K562 (cell line): ENCODE measurements around the gene MXD3. TPM values are rescaled to one million over a fixed set of nuclear protein-coding genes. Genes with fewer than 3 reads are reported as not detected.

ENCODE experiments used
- ATAC-seq: fragments of 200-7000 bp; cut with Tn5 transposase; 3 replicates; pipeline ENCODE4 v1.9.1; 2020; ENCODE audit warnings: moderate library complexity
- BruUV-seq: library from RNA; stranded (reverse); fragments of 400-500 nt; replicated peaks from 2 replicates; lab custom pipeline; 2021; lab: Mats Ljungman, UMichigan
- CTCF ChIA-PET: fragments of 300-600 bp; formaldehyde crosslinking; extraction: SDS; loops from one replicate; lab custom pipeline; 2021; ENCODE audit warnings: low intra/inter-chr PET ratio; lab: Yijun Ruan, JAX
- POLR2A ChIA-PET: fragments of 300-600, 350-650 bp; sonication (Branson Sonifier 250); formaldehyde crosslinking; extraction: SDS; loops from one replicate; lab custom pipeline; 2021; ENCODE audit warnings: antibody characterized with exemption, inconsistent platforms; lab: Yijun Ruan, JAX
- DNase-seq, 4 experiments: peaks; one replicate each; pipeline versions ENCODE4 v3.0.0 to v3.0.0-alpha.2; 2011 to 2018; ENCODE audit warnings: low spot score in 3 of 4, mixed read lengths in 3 of 4; ENCODE audit errors: extremely low read depth in 1 of 4
- FAIRE-seq: peaks from 2 replicates; lab custom pipeline; 2011; peaks lifted over from hg19 to GRCh38; lab: Jason Lieb, UNC
- H2AFZ ChIP-seq: 2 replicates; pipeline ENCODE4 v1.6.0; 2011; ENCODE audit warnings: low read depth, low read length, control low read depth, inconsistent platforms
- H3K27ac ChIP-seq: fragments of 200-600 bp; 3 replicates; pipeline ENCODE4 v1.8.0; 2011; ENCODE audit warnings: low read depth, mild to moderate bottlenecking, control low read depth, inconsistent platforms, low read length, moderate library complexity, mixed read lengths; ENCODE audit errors: extremely low read depth
- H3K27me3 ChIP-seq, 2 experiments: fragments of 300-600 bp in 1 of 2; 2 replicates in 1 of 2; 3 replicates in 1 of 2; pipeline versions ENCODE4 v1.6.0 to v1.8.0; 2011; ENCODE audit warnings: inconsistent platforms in 2 of 2, low read length in 2 of 2, mild to moderate bottlenecking in 1 of 2, mixed read lengths in 1 of 2, moderate library complexity in 1 of 2; ENCODE audit not compliant: control insufficient read depth in 2 of 2, insufficient read depth in 2 of 2
- H3K36me3 ChIP-seq: fragments of 300-600 bp; 3 replicates; pipeline ENCODE4 v1.8.0; 2011; ENCODE audit warnings: mild to moderate bottlenecking, low read length, inconsistent platforms; ENCODE audit not compliant: control insufficient read depth, insufficient read depth
- H3K4me1 ChIP-seq, 2 experiments: fragments of 200-600 bp in 1 of 2; replicated peaks in 1 of 2; 2 replicates in 1 of 2; 3 replicates in 1 of 2; pipeline versions ENCODE4 v1.5.1 to v1.8.0; 2011; ENCODE audit warnings: inconsistent platforms in 2 of 2, low read length in 2 of 2, mild to moderate bottlenecking in 1 of 2, mixed read lengths in 1 of 2, moderate library complexity in 1 of 2; ENCODE audit not compliant: control insufficient read depth in 2 of 2, insufficient read depth in 2 of 2
- H3K4me2 ChIP-seq: 2 replicates; pipeline ENCODE4 v1.6.1; 2011; ENCODE audit warnings: low read length, control low read depth, inconsistent platforms, mixed read lengths; ENCODE audit not compliant: insufficient read depth
- H3K4me3 ChIP-seq: fragments of 200-600 bp; sonication (generic), shearing (Covaris generic); 2 replicates; pipeline ENCODE4 v1.5.1; 2016; ENCODE audit warnings: control low read depth, inconsistent platforms
- H3K79me2 ChIP-seq: fragments of 200-600 bp; 3 replicates; pipeline ENCODE4 v1.8.0; 2011; ENCODE audit warnings: low read length, inconsistent platforms; ENCODE audit not compliant: control insufficient read depth, insufficient read depth
- H3K9ac ChIP-seq, 2 experiments: 2 replicates each; pipeline versions ENCODE4 v1.6.0 to v1.6.1; 2011; ENCODE audit warnings: low read depth in 2 of 2, low read length in 2 of 2, control low read depth in 1 of 2, inconsistent platforms in 1 of 2, mild to moderate bottlenecking in 1 of 2, mixed read lengths in 1 of 2; ENCODE audit not compliant: insufficient read depth in 1 of 2
- H3K9me1 ChIP-seq: one replicate; pipeline ENCODE4 v1.6.0; 2011; ENCODE audit warnings: inconsistent platforms, mild to moderate bottlenecking, low read length, moderate library complexity; ENCODE audit not compliant: control insufficient read depth, insufficient read depth
- H3K9me3 ChIP-seq: replicated peaks from 2 replicates; pipeline ENCODE4 v1.5.1; 2011; ENCODE audit warnings: low read depth, low read length, inconsistent platforms; ENCODE audit not compliant: control insufficient read depth, insufficient read depth
- H4K20me1 ChIP-seq: replicated peaks from 2 replicates; pipeline ENCODE4 v1.6.1; 2011; ENCODE audit warnings: low read length, inconsistent platforms, mixed read lengths; ENCODE audit not compliant: control insufficient read depth, insufficient read depth
- DIDO1 ChIP-seq: fragments of 450-650 bp; IDR thresholded peaks from 2 replicates; pipeline ENCODE4 v1.6.1; 2016; ENCODE audit warnings: low read depth, missing biosample characterization, missing genetic modification characterization
- POLR2G ChIP-seq: fragments of 200-400 bp; formaldehyde crosslinking; IDR thresholded peaks from 2 replicates; pipeline ENCODE4 v1.6.1; 2017; ENCODE audit warnings: low read depth, mild to moderate bottlenecking, antibody characterized with exemption, low read length, moderate library complexity
- SIX5 ChIP-seq, 2 experiments: IDR thresholded peaks; 2 replicates each; pipeline ENCODE4 v1.6.1; 2011; ENCODE audit warnings: low read length in 2 of 2, borderline replicate concordance in 1 of 2, low read depth in 1 of 2, mild to moderate bottlenecking in 1 of 2, moderate library complexity in 1 of 2; ENCODE audit not compliant: insufficient read depth in 1 of 2
- TCF3 ChIP-seq: sonication (generic); formaldehyde crosslinking; IDR thresholded peaks from 2 replicates; pipeline ENCODE4 v1.4.0; 2020; ENCODE audit warnings: mild to moderate bottlenecking, missing genetic modification reagents
- ZMIZ1 ChIP-seq, 2 experiments: fragments of 150-350 bp in 1 of 2; IDR thresholded peaks; 2 replicates each; pipeline ENCODE4 v1.6.1; 2012 to 2016; ENCODE audit warnings: low read depth in 2 of 2, low read length in 2 of 2, mild to moderate bottlenecking in 1 of 2, moderate library complexity in 1 of 2
- ZNF668 ChIP-seq: fragments of 250-450 bp; sonication (Bioruptor Pico); IDR thresholded peaks from 2 replicates; pipeline ENCODE4 v1.8.0; 2022; ENCODE audit warnings: mild to moderate bottlenecking, inconsistent platforms
- WGBS: fragments of 100-300 bp; shearing (Covaris generic); methylation state at CpG from one replicate; pipeline ENCODE4 v1.1.6; 2016; ENCODE audit warnings: low coverage, mixed read lengths; ENCODE audit not compliant: insufficient coverage; ENCODE audit errors: missing lambda C conversion rate; 5-methylcytosine and 5-hydroxymethylcytosine counted together
- in situ Hi-C: fragments of 300-500 bp; cut with MboI; formaldehyde crosslinking; loops from 4 replicates; pipeline ENCODE4 v1.15.0; 2018; ENCODE audit warnings: inconsistent platforms, mixed read lengths
- intact Hi-C: fragments of 100-400 bp; cut with micrococcal nuclease; formaldehyde crosslinking; loops from 2 replicates; pipeline ENCODE4 v1.14.2; 2022
- polyA plus RNA-seq, 8 experiments: library from polyadenylated mRNA; depleted of rRNA in 4 of 8; stranded (reverse) in 5 of 8; unstranded in 3 of 8; fragments of >200 nt; fragmentation: Nextera tagmentation in 2 of 8; fragmentation: Illumina TruSeq in 1 of 8; extraction: Ambion mirVana in 2 of 8; extraction: Trizol in 1 of 8; gene quantifications; 2 replicates each; pipeline versions ENCODE4 v1.2.1 to v1.2.3, GENCODE V29; 2011 to 2014; ENCODE audit warnings: inconsistent platforms in 1 of 8, missing spikeins in 1 of 8
- total RNA-seq, 7 experiments: library from RNA; depleted of rRNA in 6 of 7; stranded (reverse); fragments of >200 nt in 6 of 7; fragmentation: Illumina TruSeq in 2 of 7; extraction: Trizol in 2 of 7; gene quantifications; 2 replicates each; pipeline versions ENCODE4 v1.2.1 to v1.2.3, GENCODE V29; 2011 to 2021; ENCODE audit warnings: low replicate concordance in 1 of 7

Gene MXD3
- total and polyA plus RNA-seq, 9 of the 15 experiments (the other 6 are each of a cell fraction or from before 2014, with no cell fraction given): 0.28 to 24.8 (median 4.5) TPM

DNA sequence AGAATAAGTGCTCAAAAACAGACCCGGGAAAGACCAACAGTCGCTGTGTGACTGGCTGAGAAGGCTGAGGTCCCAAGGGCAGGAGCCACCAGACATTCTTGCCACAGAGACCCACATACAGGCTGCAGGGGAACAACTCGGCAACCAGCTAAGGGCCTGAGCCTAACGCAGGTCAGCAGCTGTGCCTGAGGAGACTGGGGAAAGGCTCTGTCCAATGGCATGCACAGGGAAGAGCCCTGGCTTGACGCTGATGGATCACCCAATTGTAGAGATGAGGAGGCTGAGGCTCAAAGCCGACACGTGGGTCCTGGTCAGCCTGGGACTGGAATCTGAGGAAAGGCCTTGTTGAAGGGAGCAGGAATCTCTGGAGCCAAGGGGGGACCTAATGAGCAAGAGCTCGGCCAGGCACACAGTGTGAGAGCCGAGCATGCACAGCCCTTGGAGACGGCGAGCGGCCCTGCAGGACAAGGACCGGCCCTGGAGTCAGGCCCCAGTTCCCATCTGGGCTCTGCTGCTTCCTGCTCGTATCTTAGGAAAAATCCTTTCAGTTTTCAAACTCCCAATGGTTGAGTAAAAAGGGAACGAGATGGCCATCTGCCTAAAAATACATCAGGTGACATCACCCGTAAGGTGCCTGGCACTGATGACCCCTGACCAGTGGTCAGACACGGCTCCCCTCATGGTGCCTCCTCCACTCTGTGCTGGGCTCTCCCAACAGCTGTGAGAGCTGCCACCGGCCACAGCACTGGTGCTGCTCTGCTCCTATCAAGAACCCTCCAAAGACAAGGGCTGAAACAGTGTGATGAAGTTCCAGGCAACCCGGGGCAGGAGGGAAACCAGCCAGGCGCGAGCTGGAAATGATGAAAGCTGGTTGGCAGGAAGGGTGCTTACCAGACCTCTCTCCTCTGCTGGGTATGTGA lies 23.3 kb upstream of the MXD3 start:
- no TSS peak for BruUV-seq
- no peak for TF ChIP-seq SIX5 (IDR thresholded peaks at IDR 0.05; ENCODE audit: borderline replicate concordance in 1 of 2, insufficient read depth in 1 of 2, low read depth in 1 of 2, low read length in 2 of 2)
- TF ChIP-seq POLR2G: 0 out of 2 replicates have a peak, but pooled peaks have one; percentile 7
- TF ChIP-seq DIDO1 (tag): no peak
- no peak for TF ChIP-seq ZMIZ1 (IDR thresholded peaks at IDR 0.05; ENCODE audit: low read depth in 2 of 2, low read length in 2 of 2)
- TF ChIP-seq TCF3 (CRISPR knock-in tag): no peak
- TF ChIP-seq ZNF668 (CRISPR knock-in tag): no peak
- TF ChIP-seq, all 486 proteins: peak for 1
- 0 out of 2 replicates have a peak, but pooled peaks cover 8% of the 10 kb centered on the region for H4K20me1 ChIP-seq
- POLR2A ChIA-PET: interaction anchor here (1.1 to 1.2 kb wide), 2 partner anchors 9 to 37 kb away, joined by 3 to 4 read pairs; no protein-coding TSS in a partner anchor
- ATAC-seq (no peak), DNase-seq (no peak), FAIRE-seq (no peak)
- H3K9me3 ChIP-seq: no peaks in the 10 kb centered on the region
- no peaks in the 10 kb centered on the region for H3K9me1 ChIP-seq
- intact Hi-C loops (no loop called here), in situ Hi-C loops (no loop called here)
- no peak overlapping the region for H3K27ac ChIP-seq
- H3K79me2 ChIP-seq: peaks cover 8% of the 10 kb centered on the region
- H3K9ac ChIP-seq: no peak overlapping the region; a peak in 1 of 4 replicates
- CTCF ChIA-PET: no interaction called here
- no peak overlapping the region for H3K4me3 ChIP-seq
- WGBS: 89% methylated on average over 18 of the region's 21 CpGs
- H2AFZ ChIP-seq: no peak overlapping the region
- no peaks in the 10 kb centered on the region for H3K27me3 ChIP-seq
- H3K4me1 ChIP-seq: peaks cover 0 to 4% of the 10 kb centered on the region in 2 experiments; a peak in 1 of 5 replicates
- H3K36me3 ChIP-seq: peaks cover 97% of the 10 kb centered on the region
- H3K4me2 ChIP-seq: no peak overlapping the region
